GM23338 (cell line): ENCODE data around the gene CNTNAP4. TPM values are rescaled to one million over a fixed set of nuclear protein-coding genes. Genes with fewer than 3 reads are reported as not detected.

Experiments used
- ATAC-seq: fragments of 200-7000 bp; cut with Tn5 transposase; 3 replicates; pipeline ENCODE4 v1.9.1; 2020
- DNase-seq: peaks from one replicate; pipeline ENCODE4 v3.0.0-alpha.2; 2015; ENCODE audit warnings: low spot score
- H2AFZ ChIP-seq: fragments of 200-600 bp; sonication (generic); 2 replicates; pipeline ENCODE4 v1.8.0; 2016; ENCODE audit warnings: antibody characterized with exemption, mild to moderate bottlenecking, moderate library complexity
- H3F3A ChIP-seq: fragments of 200-600 bp; sonication (generic); replicated peaks from 2 replicates; pipeline ENCODE4 v1.8.0; 2017; ENCODE audit warnings: antibody characterized with exemption, mixed run types, low read depth
- H3K27ac ChIP-seq: fragments of 200-600 bp; sonication (generic); 2 replicates; pipeline ENCODE4 v1.6.1; 2016; ENCODE audit warnings: low read depth
- H3K27me3 ChIP-seq: fragments of 200-600 bp; sonication (generic); 2 replicates; pipeline ENCODE4 v1.8.0; 2016; ENCODE audit warnings: mild to moderate bottlenecking, mixed run types, moderate library complexity; ENCODE audit not compliant: insufficient read depth
- H3K36me3 ChIP-seq: fragments of 200-600 bp; sonication (generic); 2 replicates; pipeline ENCODE4 v1.8.0; 2016; ENCODE audit warnings: mild to moderate bottlenecking; ENCODE audit not compliant: insufficient read depth
- H3K4me1 ChIP-seq: fragments of 200-600 bp; sonication (generic); 2 replicates; pipeline ENCODE4 v1.8.0; 2016; ENCODE audit warnings: mild to moderate bottlenecking, moderate library complexity; ENCODE audit not compliant: insufficient read depth
- H3K4me2 ChIP-seq: fragments of 200-600 bp; sonication (generic); 2 replicates; pipeline ENCODE4 v1.7.1; 2017; ENCODE audit warnings: mixed run types
- H3K4me3 ChIP-seq: fragments of 200-600 bp; sonication (generic); 2 replicates; pipeline ENCODE4 v1.6.1; 2016; ENCODE audit warnings: mixed run types
- H3K79me2 ChIP-seq: fragments of 200-600 bp; sonication (generic); replicated peaks from 2 replicates; pipeline ENCODE4 v1.8.0; 2017; ENCODE audit warnings: mild to moderate bottlenecking; ENCODE audit not compliant: insufficient read depth
- H3K9me2 ChIP-seq: fragments of 200-600 bp; sonication (generic); 2 replicates; pipeline ENCODE4 v1.8.0; 2017; ENCODE audit not compliant: insufficient read depth
- H4K20me1 ChIP-seq: fragments of 200-600 bp; sonication (generic); replicated peaks from 2 replicates; pipeline ENCODE4 v1.8.0; 2017; ENCODE audit warnings: mild to moderate bottlenecking; ENCODE audit not compliant: insufficient read depth
- H3K27ac Mint-ChIP-seq: 2 replicates; pipeline ENCODE4 v1.8.0; 2020; ENCODE audit warnings: inconsistent platforms, mild to moderate bottlenecking, moderate library complexity, mixed read lengths
- H3K27me3 Mint-ChIP-seq: 3 replicates; pipeline ENCODE4 v1.8.0; 2022; ENCODE audit warnings: low read depth, mild to moderate bottlenecking, moderate library complexity, mixed read lengths, inconsistent platforms; ENCODE audit not compliant: insufficient read depth, poor library complexity
- H3K36me3 Mint-ChIP-seq: 3 replicates; pipeline ENCODE4 v1.8.0; 2021; ENCODE audit warnings: low read depth, mild to moderate bottlenecking, inconsistent platforms, moderate library complexity, mixed read lengths
- H3K4me1 Mint-ChIP-seq: 3 replicates; pipeline ENCODE4 v1.8.0; 2020; ENCODE audit warnings: mild to moderate bottlenecking, inconsistent platforms, mixed read lengths
- H3K4me3 Mint-ChIP-seq: 3 replicates; pipeline ENCODE4 v1.8.0; 2021; ENCODE audit warnings: moderate library complexity, mild to moderate bottlenecking, inconsistent platforms, mixed read lengths
- H3K9me3 Mint-ChIP-seq: 3 replicates; pipeline ENCODE4 v1.8.0; 2020; ENCODE audit warnings: moderate library complexity, mild to moderate bottlenecking, inconsistent platforms, mixed read lengths
- CREB1 ChIP-seq: fragments of 250-450 bp; sonication (Bioruptor Pico); IDR thresholded peaks from 2 replicates; pipeline ENCODE4 v1.5.0; 2020; ENCODE audit warnings: low read depth, mild to moderate bottlenecking, moderate library complexity
- EZH2 ChIP-seq: fragments of 200-600 bp; sonication (generic); IDR thresholded peaks from one replicate; pipeline ENCODE4 v1.8.0; 2017; ENCODE audit warnings: antibody characterized with exemption, mild to moderate bottlenecking, low read depth; ENCODE audit not compliant: unreplicated experiment
- EZH2phosphoT487 ChIP-seq: fragments of 200-600 bp; sonication (generic); IDR thresholded peaks from one replicate; pipeline ENCODE4 v1.8.1; 2018; ENCODE audit warnings: antibody characterized with exemption; ENCODE audit not compliant: unreplicated experiment
- JUNB ChIP-seq: IDR thresholded peaks from one replicate; pipeline ENCODE4 v1.6.1; 2016; ENCODE audit warnings: antibody characterized with exemption; ENCODE audit not compliant: unreplicated experiment
- NANOG ChIP-seq: IDR thresholded peaks from 2 replicates; pipeline ENCODE4 v1.6.1; 2016; ENCODE audit warnings: antibody characterized with exemption, borderline replicate concordance
- POLR2AphosphoS5 ChIP-seq: IDR thresholded peaks from 2 replicates; pipeline ENCODE4 v1.6.1; 2016; ENCODE audit warnings: antibody characterized with exemption, low read depth
- STAT1 ChIP-seq: IDR thresholded peaks from one replicate; pipeline ENCODE4 v1.6.1; 2016; ENCODE audit warnings: antibody characterized with exemption; ENCODE audit not compliant: unreplicated experiment
- ZNF114 ChIP-seq: fragments of 250-450 bp; sonication (Bioruptor Pico); IDR thresholded peaks from 2 replicates; pipeline ENCODE4 v1.5.0; 2020; ENCODE audit warnings: mild to moderate bottlenecking, moderate library complexity
- ZNF331 ChIP-seq: fragments of 250-450 bp; sonication (Bioruptor Pico); IDR thresholded peaks from 2 replicates; pipeline ENCODE4 v1.5.0; 2020; ENCODE audit warnings: low read depth, mild to moderate bottlenecking, moderate library complexity
- polyA plus RNA-seq: library from polyadenylated mRNA; unstranded; fragments of >200 nt; fragmentation: Nextera tagmentation; extraction: Ambion mirVana; gene quantifications from 2 replicates; pipeline ENCODE4 v1.2.1, GENCODE V29; 2016
- total RNA-seq: library from RNA; depleted of rRNA; stranded (reverse); fragments of >200 nt; shearing (Covaris generic); gene quantifications from 2 replicates; pipeline ENCODE4 v1.2.3, GENCODE V29; 2014
- TF ChIP-seq, protein P1 (sequence below): IDR thresholded peaks from one replicate; pipeline ENCODE4 v1.6.1; 2018; ENCODE audit warnings: antibody characterized with exemption; ENCODE audit not compliant: unreplicated experiment
- TF ChIP-seq, protein P2 (sequence below): fragments of 250-450 bp; sonication (Bioruptor Pico); IDR thresholded peaks from 2 replicates; pipeline ENCODE4 v1.5.0; 2020; ENCODE audit warnings: mild to moderate bottlenecking, moderate library complexity
- TF ChIP-seq, protein P3 (sequence below): IDR thresholded peaks from 2 replicates; pipeline ENCODE4 v1.6.1; 2016; ENCODE audit warnings: antibody characterized with exemption
- TF ChIP-seq, protein P4 (sequence below), 2 experiments: fragments of 200-600 bp in 1 of 2; sonication (generic) in 1 of 2; conservative IDR thresholded peaks; 2 replicates each; pipeline versions ENCODE4 v1.5.1 to v1.6.1; 2016 to 2017; ENCODE audit warnings: antibody characterized with exemption in 2 of 2, low read depth in 2 of 2, mild to moderate bottlenecking in 2 of 2, moderate library complexity in 1 of 2

Gene CNTNAP4
- total and polyA plus RNA-seq, 2 experiments from 2014 or later: not detected

DNA sequence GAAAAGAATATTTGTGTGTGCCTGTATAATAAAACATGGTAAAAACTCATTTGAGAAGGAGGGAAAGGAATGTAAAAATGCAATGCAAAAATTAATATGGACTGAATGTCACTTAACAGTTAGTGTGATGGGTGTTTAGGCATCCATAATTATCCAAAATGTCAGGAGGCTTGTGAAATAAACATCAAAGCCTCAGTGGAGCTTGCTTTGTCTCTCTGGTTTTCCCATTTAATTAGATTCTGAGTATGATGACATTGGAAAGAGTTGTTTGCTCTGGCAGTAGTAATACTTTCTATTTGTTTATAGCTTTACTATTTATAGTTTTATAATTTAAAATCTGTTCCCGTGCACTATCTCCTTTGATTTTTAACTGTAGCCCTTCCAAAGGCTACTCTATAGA lies 51.9 kb downstream of the CNTNAP4 start:
- Histone ChIP-seq H3K27ac (no peak overlapping the region), H3K9me2 (no peaks in the 10 kb centered on the region), H2AFZ (no peak overlapping the region), H3K36me3 (no peaks in the 10 kb centered on the region), H3K4me1 (no peaks in the 10 kb centered on the region), H3K79me2 (no peaks in the 10 kb centered on the region), H3K4me3 (no peak overlapping the region), H3K27me3 (no peaks in the 10 kb centered on the region), H3K4me2 (no peak overlapping the region), H3F3A (no peaks in the 10 kb centered on the region), H4K20me1 (no peaks in the 10 kb centered on the region)
- Mint-ChIP-seq H3K4me1 (no peaks in the 10 kb centered on the region), H3K27me3 (no peaks in the 10 kb centered on the region), H3K9me3 (peaks cover 60% of the 10 kb centered on the region), H3K4me3 (no peak overlapping the region), H3K36me3 (no peaks in the 10 kb centered on the region; the same call in 2 of the 3 replicates), H3K27ac (no peak overlapping the region)
- TF ChIP-seq EZH2: no peak
- no peak for TF ChIP-seq ZNF331 (CRISPR knock-in tag)
- TF ChIP-seq NANOG: no peak
- TF ChIP-seq EZH2phosphoT487: no peak
- TF ChIP-seq, protein P1, sequence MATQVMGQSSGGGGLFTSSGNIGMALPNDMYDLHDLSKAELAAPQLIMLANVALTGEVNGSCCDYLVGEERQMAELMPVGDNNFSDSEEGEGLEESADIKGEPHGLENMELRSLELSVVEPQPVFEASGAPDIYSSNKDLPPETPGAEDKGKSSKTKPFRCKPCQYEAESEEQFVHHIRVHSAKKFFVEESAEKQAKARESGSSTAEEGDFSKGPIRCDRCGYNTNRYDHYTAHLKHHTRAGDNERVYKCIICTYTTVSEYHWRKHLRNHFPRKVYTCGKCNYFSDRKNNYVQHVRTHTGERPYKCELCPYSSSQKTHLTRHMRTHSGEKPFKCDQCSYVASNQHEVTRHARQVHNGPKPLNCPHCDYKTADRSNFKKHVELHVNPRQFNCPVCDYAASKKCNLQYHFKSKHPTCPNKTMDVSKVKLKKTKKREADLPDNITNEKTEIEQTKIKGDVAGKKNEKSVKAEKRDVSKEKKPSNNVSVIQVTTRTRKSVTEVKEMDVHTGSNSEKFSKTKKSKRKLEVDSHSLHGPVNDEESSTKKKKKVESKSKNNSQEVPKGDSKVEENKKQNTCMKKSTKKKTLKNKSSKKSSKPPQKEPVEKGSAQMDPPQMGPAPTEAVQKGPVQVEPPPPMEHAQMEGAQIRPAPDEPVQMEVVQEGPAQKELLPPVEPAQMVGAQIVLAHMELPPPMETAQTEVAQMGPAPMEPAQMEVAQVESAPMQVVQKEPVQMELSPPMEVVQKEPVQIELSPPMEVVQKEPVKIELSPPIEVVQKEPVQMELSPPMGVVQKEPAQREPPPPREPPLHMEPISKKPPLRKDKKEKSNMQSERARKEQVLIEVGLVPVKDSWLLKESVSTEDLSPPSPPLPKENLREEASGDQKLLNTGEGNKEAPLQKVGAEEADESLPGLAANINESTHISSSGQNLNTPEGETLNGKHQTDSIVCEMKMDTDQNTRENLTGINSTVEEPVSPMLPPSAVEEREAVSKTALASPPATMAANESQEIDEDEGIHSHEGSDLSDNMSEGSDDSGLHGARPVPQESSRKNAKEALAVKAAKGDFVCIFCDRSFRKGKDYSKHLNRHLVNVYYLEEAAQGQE: no peak
- no peak for TF ChIP-seq ZNF114 (CRISPR knock-in tag)
- TF ChIP-seq, protein P2, sequence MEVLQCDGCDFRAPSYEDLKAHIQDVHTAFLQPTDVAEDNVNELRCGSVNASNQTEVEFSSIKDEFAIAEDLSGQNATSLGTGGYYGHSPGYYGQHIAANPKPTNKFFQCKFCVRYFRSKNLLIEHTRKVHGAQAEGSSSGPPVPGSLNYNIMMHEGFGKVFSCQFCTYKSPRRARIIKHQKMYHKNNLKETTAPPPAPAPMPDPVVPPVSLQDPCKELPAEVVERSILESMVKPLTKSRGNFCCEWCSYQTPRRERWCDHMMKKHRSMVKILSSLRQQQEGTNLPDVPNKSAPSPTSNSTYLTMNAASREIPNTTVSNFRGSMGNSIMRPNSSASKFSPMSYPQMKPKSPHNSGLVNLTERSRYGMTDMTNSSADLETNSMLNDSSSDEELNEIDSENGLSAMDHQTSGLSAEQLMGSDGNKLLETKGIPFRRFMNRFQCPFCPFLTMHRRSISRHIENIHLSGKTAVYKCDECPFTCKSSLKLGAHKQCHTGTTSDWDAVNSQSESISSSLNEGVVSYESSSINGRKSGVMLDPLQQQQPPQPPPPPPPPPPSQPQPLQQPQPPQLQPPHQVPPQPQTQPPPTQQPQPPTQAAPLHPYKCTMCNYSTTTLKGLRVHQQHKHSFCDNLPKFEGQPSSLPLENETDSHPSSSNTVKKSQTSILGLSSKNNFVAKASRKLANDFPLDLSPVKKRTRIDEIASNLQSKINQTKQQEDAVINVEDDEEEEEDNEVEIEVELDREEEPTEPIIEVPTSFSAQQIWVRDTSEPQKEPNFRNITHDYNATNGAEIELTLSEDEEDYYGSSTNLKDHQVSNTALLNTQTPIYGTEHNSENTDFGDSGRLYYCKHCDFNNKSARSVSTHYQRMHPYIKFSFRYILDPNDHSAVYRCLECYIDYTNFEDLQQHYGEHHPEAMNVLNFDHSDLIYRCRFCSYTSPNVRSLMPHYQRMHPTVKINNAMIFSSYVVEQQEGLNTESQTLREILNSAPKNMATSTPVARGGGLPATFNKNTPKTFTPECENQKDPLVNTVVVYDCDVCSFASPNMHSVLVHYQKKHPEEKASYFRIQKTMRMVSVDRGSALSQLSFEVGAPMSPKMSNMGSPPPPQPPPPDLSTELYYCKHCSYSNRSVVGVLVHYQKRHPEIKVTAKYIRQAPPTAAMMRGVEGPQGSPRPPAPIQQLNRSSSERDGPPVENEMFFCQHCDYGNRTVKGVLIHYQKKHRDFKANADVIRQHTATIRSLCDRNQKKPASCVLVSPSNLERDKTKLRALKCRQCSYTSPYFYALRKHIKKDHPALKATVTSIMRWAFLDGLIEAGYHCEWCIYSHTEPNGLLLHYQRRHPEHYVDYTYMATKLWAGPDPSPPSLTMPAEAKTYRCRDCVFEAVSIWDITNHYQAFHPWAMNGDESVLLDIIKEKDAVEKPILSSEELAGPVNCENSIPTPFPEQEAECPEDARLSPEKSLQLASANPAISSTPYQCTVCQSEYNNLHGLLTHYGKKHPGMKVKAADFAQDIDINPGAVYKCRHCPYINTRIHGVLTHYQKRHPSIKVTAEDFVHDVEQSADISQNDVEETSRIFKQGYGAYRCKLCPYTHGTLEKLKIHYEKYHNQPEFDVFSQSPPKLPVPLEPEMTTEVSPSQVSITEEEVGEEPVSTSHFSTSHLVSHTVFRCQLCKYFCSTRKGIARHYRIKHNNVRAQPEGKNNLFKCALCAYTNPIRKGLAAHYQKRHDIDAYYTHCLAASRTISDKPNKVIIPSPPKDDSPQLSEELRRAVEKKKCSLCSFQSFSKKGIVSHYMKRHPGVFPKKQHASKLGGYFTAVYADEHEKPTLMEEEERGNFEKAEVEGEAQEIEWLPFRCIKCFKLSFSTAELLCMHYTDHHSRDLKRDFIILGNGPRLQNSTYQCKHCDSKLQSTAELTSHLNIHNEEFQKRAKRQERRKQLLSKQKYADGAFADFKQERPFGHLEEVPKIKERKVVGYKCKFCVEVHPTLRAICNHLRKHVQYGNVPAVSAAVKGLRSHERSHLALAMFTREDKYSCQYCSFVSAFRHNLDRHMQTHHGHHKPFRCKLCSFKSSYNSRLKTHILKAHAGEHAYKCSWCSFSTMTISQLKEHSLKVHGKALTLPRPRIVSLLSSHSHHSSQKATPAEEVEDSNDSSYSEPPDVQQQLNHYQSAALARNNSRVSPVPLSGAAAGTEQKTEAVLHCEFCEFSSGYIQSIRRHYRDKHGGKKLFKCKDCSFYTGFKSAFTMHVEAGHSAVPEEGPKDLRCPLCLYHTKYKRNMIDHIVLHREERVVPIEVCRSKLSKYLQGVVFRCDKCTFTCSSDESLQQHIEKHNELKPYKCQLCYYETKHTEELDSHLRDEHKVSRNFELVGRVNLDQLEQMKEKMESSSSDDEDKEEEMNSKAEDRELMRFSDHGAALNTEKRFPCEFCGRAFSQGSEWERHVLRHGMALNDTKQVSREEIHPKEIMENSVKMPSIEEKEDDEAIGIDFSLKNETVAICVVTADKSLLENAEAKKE (CRISPR knock-in tag): no peak
- TF ChIP-seq, protein P3, sequence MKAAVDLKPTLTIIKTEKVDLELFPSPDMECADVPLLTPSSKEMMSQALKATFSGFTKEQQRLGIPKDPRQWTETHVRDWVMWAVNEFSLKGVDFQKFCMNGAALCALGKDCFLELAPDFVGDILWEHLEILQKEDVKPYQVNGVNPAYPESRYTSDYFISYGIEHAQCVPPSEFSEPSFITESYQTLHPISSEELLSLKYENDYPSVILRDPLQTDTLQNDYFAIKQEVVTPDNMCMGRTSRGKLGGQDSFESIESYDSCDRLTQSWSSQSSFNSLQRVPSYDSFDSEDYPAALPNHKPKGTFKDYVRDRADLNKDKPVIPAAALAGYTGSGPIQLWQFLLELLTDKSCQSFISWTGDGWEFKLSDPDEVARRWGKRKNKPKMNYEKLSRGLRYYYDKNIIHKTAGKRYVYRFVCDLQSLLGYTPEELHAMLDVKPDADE: no peak
- no peak for TF ChIP-seq STAT1
- no peak for TF ChIP-seq CREB1 (CRISPR knock-in tag)
- TF ChIP-seq, protein P4, sequence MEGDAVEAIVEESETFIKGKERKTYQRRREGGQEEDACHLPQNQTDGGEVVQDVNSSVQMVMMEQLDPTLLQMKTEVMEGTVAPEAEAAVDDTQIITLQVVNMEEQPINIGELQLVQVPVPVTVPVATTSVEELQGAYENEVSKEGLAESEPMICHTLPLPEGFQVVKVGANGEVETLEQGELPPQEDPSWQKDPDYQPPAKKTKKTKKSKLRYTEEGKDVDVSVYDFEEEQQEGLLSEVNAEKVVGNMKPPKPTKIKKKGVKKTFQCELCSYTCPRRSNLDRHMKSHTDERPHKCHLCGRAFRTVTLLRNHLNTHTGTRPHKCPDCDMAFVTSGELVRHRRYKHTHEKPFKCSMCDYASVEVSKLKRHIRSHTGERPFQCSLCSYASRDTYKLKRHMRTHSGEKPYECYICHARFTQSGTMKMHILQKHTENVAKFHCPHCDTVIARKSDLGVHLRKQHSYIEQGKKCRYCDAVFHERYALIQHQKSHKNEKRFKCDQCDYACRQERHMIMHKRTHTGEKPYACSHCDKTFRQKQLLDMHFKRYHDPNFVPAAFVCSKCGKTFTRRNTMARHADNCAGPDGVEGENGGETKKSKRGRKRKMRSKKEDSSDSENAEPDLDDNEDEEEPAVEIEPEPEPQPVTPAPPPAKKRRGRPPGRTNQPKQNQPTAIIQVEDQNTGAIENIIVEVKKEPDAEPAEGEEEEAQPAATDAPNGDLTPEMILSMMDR (conservative IDR thresholded peaks at IDR 0.05; ENCODE audit: low read depth in 2 of 2): no peak
- TF ChIP-seq JUNB: no peak
- no peak for TF ChIP-seq POLR2AphosphoS5
- ATAC-seq (no peak), DNase-seq (no peak)
